NCI-H510A (cell line): Measurements from ENCODE around the gene NABP2.

Experiments used
- DNase-seq: peaks from one replicate; lab custom pipeline; 2025; lab: John Stamatoyannopoulos, UW

The NABP2 gene

GRCh38 chr12:56278905-56279304 lies 54.8 kb downstream of the NABP2 start:
- DNase-seq: no peak
